GM19372 (cell line): ENCODE measurements around the gene BST2.

Experiments
- ATAC-seq: cut with Tn5 transposase; IDR thresholded peaks from one replicate; pipeline ENCODE4 v1.9.1; 2021; ENCODE audit warnings: mild to moderate bottlenecking, low read depth, moderate library complexity; ENCODE audit not compliant: unreplicated experiment

The BST2 gene

DNA sequence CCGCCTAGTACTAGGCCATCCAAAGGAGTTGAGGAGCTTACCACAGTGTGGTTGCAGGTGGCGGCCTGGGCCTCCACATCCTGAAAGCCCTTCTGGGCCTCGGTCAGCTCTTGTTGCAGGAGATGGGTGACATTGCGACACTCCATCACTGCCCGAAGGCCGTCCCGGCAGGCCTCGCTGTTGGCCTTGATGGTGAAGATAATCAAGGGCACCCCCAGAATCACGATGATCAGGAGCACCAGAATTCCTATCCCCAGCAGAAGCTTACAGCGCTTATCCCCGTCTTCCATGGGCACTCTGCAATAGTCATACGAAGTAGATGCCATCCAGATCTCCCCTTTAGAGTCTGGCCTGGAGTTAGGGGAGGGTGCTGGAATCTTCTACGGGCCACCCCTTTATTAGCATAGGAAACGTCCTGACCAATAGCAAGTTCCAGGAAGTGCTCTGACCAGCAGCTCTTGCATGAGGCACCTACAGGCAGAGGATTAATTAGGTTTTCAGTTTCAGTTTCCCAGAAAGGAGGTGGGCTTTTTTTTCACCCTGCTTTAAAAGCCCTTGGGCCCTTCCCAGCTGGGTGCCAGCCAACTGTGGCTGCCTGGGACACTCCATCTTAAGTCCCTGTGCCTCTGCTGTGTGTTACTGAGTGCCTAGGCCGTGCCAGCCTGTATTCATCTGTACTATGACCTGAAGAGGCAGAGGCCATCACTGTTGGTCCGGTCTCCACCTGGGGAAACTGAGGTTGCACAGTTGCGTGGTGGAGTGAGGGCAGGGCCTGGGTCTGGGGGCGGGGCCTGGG is at the start of gene BST2:
TSS of gene BST2 (minus strand) at position 381 of the 796 bp plus-strand sequence. CDS start at position 326, 55 bp downstream.
- peak; percentile 83 for ATAC-seq

- no peak for ATAC-seq
These were observed 49.2 kb upstream of the BST2 start for GRCh38 chr19:17454576-17455071.

DNA sequence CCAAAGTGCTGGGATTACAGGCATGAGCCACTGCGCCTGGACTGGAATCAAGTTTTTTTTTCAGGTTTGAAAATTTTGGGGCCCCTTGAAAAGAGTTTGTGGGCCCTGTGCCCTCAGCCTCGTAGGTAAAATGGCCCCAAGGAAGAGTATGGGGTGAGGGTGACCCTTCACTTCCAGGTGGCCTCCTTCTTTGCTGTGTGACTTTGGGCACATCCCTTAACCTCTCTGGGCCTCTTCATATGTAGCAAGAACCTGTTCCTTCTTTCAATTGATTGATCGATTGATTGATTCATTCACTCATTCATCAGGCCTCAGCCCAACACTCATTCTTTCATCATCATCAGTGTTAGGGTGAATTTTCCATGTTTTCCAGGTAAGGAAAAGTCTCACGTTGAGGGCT is 46.4 kb upstream of the BST2 start:
- ATAC-seq = no peak

- no peak for ATAC-seq
These were observed 45.0 kb upstream of the BST2 start for GRCh38 chr19:17450264-17451075.

GRCh38 chr19:17448131-17448967 is 42.9 kb upstream of the BST2 start, which contains the start of gene TMEM221:
TSS of gene TMEM221 (minus strand) at chr19:17448668. CDS start at chr19:17448462, 206 bp downstream.
- no peak for ATAC-seq

GRCh38 chr19:17447704-17448130 is 42.3 kb upstream of the BST2 start:
- no peak for ATAC-seq

DNA sequence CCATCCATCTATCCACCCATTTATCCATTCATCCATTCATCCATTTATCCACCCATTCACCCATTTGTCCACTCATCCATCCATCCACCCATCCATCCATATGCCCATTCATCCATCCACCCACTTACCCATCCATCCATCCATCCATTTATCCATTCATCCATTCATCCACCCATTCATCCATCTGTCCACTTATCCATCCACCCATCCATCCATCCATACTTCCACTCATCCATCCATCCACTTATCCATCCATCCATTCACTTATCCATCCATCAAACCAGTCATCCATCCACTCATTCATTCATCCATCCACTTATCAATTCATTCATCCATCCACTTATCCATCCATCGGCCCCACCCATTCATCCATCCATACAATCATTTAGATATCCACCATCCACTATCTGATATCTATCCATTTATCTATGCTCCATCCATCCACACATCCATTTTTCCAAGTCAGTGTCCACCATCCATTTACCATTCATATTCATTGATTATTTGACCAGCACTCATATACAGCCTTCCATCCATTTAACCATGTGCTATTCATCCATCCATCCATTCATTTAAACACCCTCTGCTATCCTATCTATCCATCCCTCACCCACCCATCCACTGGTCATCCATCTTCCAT is 40.2 kb upstream of the BST2 start:
- ATAC-seq = no peak

- ATAC-seq = no peak
These were observed 36.0 kb upstream of the BST2 start for GRCh38 chr19:17441241-17442021.

GRCh38 chr19:17436874-17437267 is 31.4 kb upstream of the BST2 start:
- no peak for ATAC-seq

GRCh38 chr19:17436094-17436873 is 30.9 kb upstream of the BST2 start:
- no peak for ATAC-seq

DNA sequence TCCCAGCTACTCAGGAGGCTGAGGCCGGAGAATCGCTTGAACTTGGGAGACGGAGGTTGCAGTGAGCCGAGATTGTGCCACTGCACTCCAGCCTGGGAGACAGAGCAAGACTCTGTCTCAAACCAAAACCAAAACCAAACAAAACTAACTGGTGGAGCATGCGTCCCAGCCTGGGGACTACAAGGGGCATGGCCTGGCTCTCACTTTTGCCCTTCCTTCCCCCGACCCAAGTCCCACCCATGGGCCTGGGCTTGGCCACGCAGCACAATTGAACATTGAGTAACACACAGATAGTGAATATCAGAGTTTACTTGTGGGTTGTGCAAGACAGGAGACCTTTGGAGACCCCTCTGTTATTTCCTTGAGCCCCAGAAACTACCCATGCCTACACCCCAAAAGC is 29.8 kb upstream of the BST2 start:
- no peak for ATAC-seq

GRCh38 chr19:17431417-17431816 is 26.0 kb upstream of the BST2 start:
- no peak for ATAC-seq

DNA sequence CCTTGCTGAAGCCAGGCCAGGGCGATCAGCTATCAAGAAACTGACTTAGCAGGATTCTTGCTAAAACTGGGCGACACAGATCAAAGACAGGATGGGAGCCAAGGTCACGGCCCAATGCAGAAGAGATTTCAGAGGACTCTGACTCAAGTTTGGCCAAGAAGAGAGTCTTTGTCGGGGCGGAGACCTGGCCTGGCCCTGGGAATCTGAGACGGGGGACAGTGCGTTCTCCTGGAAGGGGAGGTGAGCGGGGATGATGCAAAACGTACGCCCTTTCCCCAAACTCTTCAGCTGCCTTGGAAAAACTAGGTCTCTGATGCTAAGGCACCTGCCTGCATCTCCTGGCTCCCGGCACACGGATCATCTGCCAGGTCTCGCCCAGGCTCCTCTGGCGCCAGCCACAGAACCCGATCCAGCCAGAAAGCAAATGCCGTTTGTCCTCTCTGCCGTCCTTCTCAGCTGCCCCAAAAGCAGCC is 24.2 kb upstream of the BST2 start:
- no peak for ATAC-seq

DNA sequence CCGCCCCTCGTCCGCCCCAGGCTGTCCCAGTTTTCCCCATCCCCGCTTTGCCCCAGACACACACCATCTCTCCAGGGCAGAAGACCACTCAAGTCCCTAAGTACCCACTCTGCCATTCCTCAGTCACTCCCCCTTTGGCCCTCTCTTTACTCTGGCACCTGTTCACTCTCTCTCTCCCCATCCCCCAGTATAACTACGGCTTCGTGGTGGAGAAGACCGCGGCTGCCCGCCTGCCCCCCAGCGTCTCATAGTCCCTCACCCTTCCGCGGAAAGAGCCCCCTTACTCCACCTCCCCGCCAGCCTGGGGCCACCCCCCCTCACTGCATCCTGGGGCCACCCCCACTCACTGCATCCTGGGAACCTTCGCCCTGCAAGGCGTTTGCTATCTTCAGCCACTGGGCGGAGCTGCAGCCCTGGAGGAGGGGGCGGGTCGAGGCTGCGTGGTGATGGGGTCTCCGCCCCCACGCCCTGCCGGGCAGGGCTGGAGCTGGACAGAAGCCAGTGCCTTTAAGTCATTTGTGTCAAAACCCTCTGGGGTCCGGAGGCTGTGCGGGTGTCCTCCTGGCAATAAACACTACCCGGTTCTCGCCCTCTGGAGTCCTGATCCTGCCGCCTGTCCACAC is 19.4 kb upstream of the BST2 start:
- no peak for ATAC-seq

GRCh38 chr19:17423429-17424208 is 18.2 kb upstream of the BST2 start:
- no peak for ATAC-seq

GRCh38 chr19:17421942-17422341 is 16.5 kb upstream of the BST2 start:
- no peak for ATAC-seq

DNA sequence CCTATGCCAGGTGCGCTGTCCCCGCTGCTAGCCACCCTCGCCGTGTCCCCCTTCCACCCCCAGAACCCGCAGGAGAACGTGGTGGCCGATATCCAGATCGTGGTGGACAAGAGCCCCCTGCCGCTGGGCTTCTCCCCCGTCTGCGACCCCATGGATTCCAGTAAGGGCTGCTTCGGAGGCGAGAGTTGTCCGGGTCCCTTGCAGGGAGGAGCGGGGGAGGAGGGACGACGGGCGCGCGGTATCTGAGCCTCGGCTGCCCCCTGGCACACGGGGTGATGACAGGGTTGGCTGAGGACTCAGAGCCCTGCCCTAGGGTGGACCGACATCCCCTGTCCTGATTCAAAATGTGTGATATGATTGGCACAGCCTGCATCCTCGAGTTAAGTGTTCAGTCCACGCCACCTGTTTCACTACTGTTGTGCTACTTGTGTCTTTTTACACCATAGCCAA is 15.1 kb upstream of the BST2 start:
- ATAC-seq = no peak
